Prostate gland (tissue), 2 donors: ENCODE results near the gene SENP2. TPM values are rescaled to one million over a fixed set of nuclear protein-coding genes. Genes with fewer than 3 reads are reported as not detected.

ENCODE experiments used
- DNase-seq: peaks from one replicate; pipeline ENCODE4 v3.0.0-alpha.2; 2019; ENCODE audit warnings: low spot score
- H3K27ac ChIP-seq, 2 donors: fragments of 200-600 bp; sonication (generic); 2 replicates each; pipeline ENCODE4 v1.5.1; 2017 to 2019
- H3K27me3 ChIP-seq: fragments of 200-600 bp; sonication (generic); replicated peaks from 2 replicates; pipeline ENCODE4 v1.5.1; 2019; ENCODE audit not compliant: insufficient read depth
- H3K36me3 ChIP-seq, 2 donors: fragments of 200-600 bp; sonication (generic); 1 replicate in 1 of 2; 2 replicates in 1 of 2; pipeline versions ENCODE4 v1.5.1 to v1.8.1; 2017 to 2019
- H3K4me1 ChIP-seq: fragments of 200-600 bp; sonication (generic); replicated peaks from 2 replicates; pipeline ENCODE4 v1.5.1; 2019
- H3K4me3 ChIP-seq, 2 donors: fragments of 200-600 bp; sonication (generic); 2 replicates each; pipeline ENCODE4 v1.5.1; 2017 to 2019
- H3K9me3 ChIP-seq: fragments of 200-600 bp; sonication (generic); 2 replicates; pipeline ENCODE4 v1.5.1; 2017
- POLR2A ChIP-seq: fragments of 450-650 bp; IDR thresholded peaks from one replicate; pipeline ENCODE4 v1.6.1; 2016; ENCODE audit warnings: antibody characterized with exemption, mild to moderate bottlenecking
- POLR2AphosphoS5 ChIP-seq: sonication (generic); formaldehyde crosslinking; IDR thresholded peaks from one replicate; pipeline ENCODE4 v1.6.1; 2017; ENCODE audit warnings: antibody characterized with exemption
- WGBS: methylation state at CpG from one replicate; pipeline ENCODE4 v1.1.5; 2018; 5-methylcytosine and 5-hydroxymethylcytosine counted together
- intact Hi-C: fragments of 100-400 bp; cut with DNase I; formaldehyde crosslinking; loops from one replicate; pipeline ENCODE4 v1.14.2; 2022
- total RNA-seq, 2 donors: library from RNA; depleted of rRNA; stranded (reverse); fragments of >200 nt; gene quantifications; one replicate each; pipeline ENCODE4 v1.1.0, GENCODE V29; 2016
- TF ChIP-seq, protein P1 (sequence below), 4 experiments: fragments of 200-600 bp in 2 of 4; fragments of 450-650 bp in 2 of 4; sonication (generic) in 2 of 4; IDR thresholded peaks; 1 replicate in 3 of 4; 2 replicates in 1 of 4; pipeline ENCODE4 v1.5.1; 2016 to 2019; ENCODE audit warnings: antibody characterized with exemption in 4 of 4, mild to moderate bottlenecking in 2 of 4, moderate library complexity in 2 of 4

Gene SENP2
- total RNA-seq, 2 donors from 2014 or later = 25.3 to 27.0 TPM

- no peak overlapping the region for H3K4me3 ChIP-seq
- 96% methylated on average over 12 of the region's 12 CpGs for WGBS
- intact Hi-C loops = no loop called here
- H3K27me3 ChIP-seq = no peaks in the 10 kb centered on the region
- no peak for DNase-seq
- TF ChIP-seq POLR2AphosphoS5 (no peak), POLR2A (no peak)
- TF ChIP-seq, protein P1, sequence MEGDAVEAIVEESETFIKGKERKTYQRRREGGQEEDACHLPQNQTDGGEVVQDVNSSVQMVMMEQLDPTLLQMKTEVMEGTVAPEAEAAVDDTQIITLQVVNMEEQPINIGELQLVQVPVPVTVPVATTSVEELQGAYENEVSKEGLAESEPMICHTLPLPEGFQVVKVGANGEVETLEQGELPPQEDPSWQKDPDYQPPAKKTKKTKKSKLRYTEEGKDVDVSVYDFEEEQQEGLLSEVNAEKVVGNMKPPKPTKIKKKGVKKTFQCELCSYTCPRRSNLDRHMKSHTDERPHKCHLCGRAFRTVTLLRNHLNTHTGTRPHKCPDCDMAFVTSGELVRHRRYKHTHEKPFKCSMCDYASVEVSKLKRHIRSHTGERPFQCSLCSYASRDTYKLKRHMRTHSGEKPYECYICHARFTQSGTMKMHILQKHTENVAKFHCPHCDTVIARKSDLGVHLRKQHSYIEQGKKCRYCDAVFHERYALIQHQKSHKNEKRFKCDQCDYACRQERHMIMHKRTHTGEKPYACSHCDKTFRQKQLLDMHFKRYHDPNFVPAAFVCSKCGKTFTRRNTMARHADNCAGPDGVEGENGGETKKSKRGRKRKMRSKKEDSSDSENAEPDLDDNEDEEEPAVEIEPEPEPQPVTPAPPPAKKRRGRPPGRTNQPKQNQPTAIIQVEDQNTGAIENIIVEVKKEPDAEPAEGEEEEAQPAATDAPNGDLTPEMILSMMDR (IDR thresholded peaks at IDR 0.05) = no peak
- H3K36me3 ChIP-seq = no peaks in the 10 kb centered on the region
- no peaks in the 10 kb centered on the region for H3K4me1 ChIP-seq
- H3K27ac ChIP-seq = peak overlapping the region; percentile 44 to 49
- no peaks in the 10 kb centered on the region for H3K9me3 ChIP-seq
Observed at GRCh38 chr3:185655426-185656320, 69.6 kb downstream of the SENP2 start.

DNA sequence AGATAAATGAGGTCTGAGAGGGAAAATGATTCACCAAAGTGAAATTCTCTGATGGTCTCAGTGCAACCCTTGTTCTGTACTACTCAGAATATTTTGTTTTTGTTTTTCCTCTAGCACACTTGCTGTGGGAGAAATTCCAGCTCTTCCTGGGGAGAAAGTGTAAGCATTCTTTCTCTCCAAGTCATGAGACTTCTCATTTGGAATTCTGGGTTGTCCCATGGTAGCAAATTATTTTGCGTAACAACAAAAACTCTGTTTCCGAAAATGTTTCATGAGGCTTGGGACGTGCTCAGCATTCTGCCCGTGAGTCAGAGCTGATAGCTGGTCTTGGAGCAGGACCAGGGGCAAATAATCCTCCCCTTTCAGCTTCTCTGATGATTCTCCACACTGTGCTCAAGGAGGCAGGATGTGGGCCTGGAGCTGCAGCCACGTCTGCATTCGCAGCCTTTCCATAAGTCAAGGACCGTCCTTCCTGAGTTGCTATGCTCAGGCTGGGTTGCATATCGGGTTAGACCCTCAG lies 70.3 kb downstream of the SENP2 start:
- WGBS = 76% methylated on average over 8 of the region's 8 CpGs
- H3K4me1 ChIP-seq = no peaks in the 10 kb centered on the region
- TF ChIP-seq POLR2AphosphoS5 (peak; percentile 59), POLR2A (no peak)
- TF ChIP-seq, protein P1 (IDR thresholded peaks at IDR 0.05) = no peak
- peak overlapping the region; percentile 44 to 49 for H3K27ac ChIP-seq
- H3K4me3 ChIP-seq = no peak overlapping the region
- intact Hi-C loops = no loop called here
- no peaks in the 10 kb centered on the region for H3K36me3 ChIP-seq
- H3K27me3 ChIP-seq = no peaks in the 10 kb centered on the region
- no peaks in the 10 kb centered on the region for H3K9me3 ChIP-seq
- no peak for DNase-seq

- Histone ChIP-seq H3K4me3 (no peak overlapping the region), H3K4me1 (no peaks in the 10 kb centered on the region), H3K9me3 (no peaks in the 10 kb centered on the region), H3K36me3 (no peaks in the 10 kb centered on the region), H3K27me3 (no peaks in the 10 kb centered on the region), H3K27ac (peak overlapping the region in 1 of 2 donors; percentile 4)
- intact Hi-C loops = no loop called here
- 94% methylated on average over 12 of the region's 12 CpGs for WGBS
- TF ChIP-seq POLR2AphosphoS5 = no peak
- TF ChIP-seq, protein P1 (IDR thresholded peaks at IDR 0.05) = no peak
- no peak for TF ChIP-seq POLR2A
- no peak for DNase-seq
Observed at GRCh38 chr3:185657211-185657610, 71.1 kb downstream of the SENP2 start.

DNA sequence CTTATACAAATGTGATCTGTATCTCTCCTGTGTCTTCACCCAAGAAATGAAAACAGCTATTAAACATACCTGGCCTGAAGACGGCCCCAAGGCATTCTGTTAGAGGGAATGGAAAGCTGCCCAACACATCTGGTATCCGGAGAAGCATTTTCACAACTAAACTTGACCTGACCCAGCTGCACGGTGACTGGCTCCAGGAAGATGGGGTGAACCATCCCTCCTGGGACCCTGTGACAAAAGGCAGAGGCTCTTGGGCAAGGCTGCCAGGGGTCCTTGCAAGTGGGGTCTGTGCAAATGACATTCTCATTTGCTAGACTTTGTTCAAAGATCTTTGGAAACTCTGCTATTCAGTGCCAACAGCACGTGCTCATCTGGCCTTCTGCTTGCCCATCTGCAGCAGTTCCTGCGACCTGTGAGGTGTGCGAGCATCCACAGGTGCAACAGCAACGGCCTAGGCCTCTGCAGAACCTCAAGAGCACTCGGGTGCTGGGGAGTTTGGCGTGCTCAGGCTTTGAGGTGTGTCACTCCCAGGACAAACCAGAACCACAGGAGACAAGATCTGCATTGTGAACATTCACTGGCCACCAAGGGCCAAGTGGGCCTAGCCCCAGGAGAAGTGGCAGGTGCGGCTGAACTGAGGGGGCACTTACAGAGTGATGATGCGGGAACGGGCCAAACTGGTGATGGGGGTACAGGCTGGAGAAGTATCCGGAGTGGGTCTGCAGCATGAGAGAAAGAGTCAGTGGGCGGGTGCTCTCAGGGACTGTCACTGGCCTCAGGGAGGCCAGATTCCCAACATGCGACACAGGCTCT lies 71.8 kb downstream of the SENP2 start:
- DNase-seq = no peak
- H3K27me3 ChIP-seq = no peaks in the 10 kb centered on the region
- intact Hi-C loops = no loop called here
- peak overlapping the region; percentile 30 to 35 for H3K27ac ChIP-seq
- 89% methylated on average over 15 of the region's 15 CpGs for WGBS
- no peak overlapping the region for H3K4me3 ChIP-seq
- H3K36me3 ChIP-seq = no peaks in the 10 kb centered on the region
- TF ChIP-seq, protein P1 (IDR thresholded peaks at IDR 0.05) = no peak
- TF ChIP-seq POLR2A = no peak
- TF ChIP-seq POLR2AphosphoS5 = no peak
- H3K4me1 ChIP-seq = no peaks in the 10 kb centered on the region
- no peaks in the 10 kb centered on the region for H3K9me3 ChIP-seq
